ENCODE results near the gene ADARB2.
"Not testable (repeated sequence)": the region's sequence is repeated elsewhere in the genome, so short reads cannot be mapped to it uniquely, and the experiment has no call there.

ADARB2 gene

DNA sequence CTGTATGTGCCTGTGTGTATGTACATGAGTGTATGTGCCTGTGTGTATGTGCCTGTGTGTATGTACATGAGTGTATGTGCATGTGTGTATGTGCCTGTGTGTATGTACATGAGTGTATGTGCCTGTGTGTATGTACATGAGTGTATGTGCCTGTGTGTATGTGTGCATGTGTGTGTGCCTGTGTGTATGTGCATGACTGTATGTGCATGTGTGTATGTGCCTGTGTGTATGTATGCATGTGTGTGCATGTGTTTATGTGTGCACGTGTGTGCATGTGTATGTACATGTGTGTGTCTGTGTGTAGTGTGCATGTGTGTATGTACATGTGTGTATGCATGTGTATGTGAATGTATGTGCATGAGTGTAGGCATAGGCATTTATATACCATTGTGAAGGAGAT is 274.8 kb downstream of the ADARB2 start:
- DNase-seq (ENCODE audit: low read depth): no peak

DNA sequence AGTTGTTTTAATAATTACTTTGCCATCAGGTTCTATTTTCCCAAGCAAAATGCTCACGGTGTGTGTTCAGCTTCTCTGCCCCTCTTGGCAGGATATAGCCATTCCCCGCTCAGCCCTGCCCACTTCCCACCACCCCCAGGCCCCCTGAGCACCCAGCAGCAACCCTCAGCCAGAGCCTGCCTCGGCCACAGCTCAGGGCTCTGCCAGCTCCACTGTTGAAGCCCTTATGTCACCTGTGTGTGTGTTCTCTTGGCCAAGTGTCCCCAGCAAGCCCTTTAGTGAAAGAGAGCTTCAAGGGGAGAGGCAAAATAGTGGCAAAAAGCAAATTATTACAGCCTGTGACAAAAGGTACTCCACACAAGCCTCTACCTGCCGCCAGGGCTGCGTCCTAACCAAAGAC is 275.3 kb downstream of the ADARB2 start:
- no peak for DNase-seq (ENCODE audit: low read depth)

DNA sequence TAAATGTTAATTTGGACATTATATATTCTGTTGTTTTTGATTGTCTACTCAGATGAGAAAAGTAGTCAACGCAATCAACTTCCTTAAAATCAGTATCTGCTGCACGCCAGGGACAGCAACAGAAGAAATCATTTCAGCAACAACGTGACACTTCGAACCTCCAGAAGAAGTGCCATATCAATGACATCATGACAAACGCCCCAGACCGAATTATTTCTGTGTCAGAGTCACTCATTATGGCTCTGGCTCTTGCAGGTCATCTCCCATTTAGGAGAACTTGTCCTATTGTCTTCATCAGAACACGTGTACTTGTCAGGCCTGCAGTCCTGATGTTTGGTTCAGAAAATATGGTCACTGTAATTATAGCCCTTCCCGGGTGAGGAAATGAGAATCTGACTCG is 276.3 kb downstream of the ADARB2 start:
- DNase-seq (ENCODE audit: low read depth): no peak

DNA sequence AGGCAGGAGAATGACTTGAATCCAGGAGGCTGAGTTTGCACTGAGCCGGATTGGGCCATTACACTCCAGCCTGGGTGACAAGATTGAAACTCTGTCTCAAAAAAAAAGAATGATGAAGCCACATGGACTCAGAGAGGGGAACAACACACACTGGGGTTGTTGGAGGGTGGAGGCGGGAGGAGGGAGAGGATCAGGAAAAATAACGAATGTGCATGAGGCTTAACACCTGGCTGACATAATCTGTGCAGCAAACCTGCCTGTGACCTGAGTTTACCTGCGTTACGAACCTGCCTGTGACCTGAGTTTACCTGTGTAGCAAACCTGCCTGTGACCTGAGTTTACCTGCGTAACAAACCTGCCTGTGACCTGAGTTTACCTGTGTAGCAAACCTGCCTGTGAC is 277.7 kb downstream of the ADARB2 start:
- not testable (repeated sequence) for DNase-seq (ENCODE audit: low read depth)

DNA sequence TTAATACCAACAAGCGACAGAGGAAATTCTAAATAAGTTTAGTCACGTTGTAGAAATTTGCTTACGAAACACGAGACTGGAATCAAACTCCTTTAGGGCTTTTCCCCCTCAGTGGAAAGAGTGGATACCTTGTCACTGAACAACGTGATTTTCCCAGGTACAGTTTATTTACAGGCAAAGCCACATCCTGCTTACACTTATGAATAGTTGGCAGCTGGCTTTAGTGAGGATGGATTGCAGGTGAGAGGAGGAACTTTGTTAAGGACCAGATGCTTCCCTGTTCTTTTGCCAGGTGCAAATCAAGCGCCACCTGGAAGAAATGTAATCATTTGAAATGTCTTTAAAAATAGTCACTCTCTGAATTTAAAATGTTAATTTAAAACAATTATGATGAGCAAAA is 282.4 kb downstream of the ADARB2 start:
- no peak for DNase-seq (ENCODE audit: low read depth)

DNA sequence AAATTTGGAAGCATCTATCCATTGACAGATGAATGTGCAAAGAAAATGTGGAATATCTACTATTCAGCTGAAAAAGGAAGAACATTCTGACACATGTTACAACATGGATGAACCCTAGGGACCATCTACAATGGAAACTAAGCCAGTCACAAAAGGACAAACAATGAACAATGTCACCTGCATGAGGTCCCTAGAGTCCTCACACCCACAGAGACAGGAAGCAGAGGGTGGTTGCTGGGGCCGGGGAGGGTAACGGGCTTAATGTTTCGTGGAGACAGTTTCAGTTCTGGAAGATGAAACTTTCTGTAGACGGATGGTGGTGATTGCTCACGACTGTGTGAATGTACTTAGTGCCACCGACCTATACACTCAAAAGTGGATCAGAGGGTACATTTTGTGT is 282.9 kb downstream of the ADARB2 start:
- DNase-seq (ENCODE audit: low read depth): no peak

DNA sequence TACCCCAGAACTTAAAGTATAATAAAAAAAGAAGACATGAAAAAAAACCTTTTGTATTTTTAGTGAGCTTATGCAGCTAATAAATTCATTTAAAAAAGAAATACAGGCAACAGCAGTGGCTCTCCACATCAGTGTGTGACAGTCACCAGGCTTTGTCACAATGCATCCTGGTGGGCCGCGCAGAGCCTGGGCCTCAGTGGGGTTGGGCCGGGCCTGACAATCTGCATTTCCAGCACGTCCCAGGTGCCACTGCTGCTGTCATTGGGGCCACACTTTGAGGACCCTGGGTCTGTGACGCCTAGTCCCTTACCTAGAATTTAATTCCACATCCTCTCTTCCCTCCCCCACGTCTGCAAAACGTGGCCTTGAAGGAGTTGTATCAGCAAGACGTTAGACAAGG is 284.5 kb downstream of the ADARB2 start:
- no peak for DNase-seq (ENCODE audit: low read depth)

DNA sequence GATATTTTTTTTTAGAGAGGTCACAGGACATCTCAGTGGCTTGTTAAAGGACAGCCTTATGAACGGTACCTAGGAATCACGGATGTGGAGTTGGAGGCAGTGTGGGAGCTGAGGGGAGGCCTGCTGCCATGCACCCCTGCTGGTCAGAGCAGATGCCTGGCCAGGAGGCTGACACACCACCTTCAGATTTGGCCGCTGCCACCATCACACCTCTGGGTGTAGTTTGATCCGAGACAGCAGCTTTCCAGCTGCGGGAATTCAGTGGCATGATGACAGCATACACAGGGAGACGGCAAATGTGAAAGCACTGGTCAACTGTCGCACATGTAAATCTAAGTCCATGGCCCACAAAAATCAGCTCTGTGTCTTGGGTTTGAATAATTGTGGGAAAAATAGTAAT is 285.4 kb downstream of the ADARB2 start:
- DNase-seq (ENCODE audit: low read depth): no peak

DNA sequence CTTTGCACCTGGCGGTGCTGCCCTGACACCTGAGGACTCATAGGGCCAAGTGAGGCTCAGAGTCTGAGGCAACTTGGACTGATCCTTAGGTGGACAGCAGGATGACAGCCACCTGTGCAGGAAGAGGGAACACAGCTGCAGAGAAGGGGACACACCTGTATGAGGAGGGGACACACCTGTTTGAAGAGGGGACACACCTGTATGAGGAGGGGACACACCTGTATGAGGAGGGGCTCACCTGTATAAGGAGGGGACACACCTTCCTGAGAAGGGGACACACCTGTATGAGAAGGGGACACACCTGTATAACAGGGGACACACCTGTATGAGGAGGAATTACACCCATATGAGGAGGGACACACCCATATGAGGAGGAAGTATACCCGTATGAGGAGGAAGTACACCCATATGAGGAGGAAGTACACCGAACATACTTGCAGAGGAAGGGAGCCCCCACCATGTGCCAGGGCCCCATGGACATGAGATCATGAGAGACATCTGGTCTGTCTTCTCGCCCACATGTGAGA is 285.9 kb downstream of the ADARB2 start:
- no peak for DNase-seq (ENCODE audit: low read depth)

DNA sequence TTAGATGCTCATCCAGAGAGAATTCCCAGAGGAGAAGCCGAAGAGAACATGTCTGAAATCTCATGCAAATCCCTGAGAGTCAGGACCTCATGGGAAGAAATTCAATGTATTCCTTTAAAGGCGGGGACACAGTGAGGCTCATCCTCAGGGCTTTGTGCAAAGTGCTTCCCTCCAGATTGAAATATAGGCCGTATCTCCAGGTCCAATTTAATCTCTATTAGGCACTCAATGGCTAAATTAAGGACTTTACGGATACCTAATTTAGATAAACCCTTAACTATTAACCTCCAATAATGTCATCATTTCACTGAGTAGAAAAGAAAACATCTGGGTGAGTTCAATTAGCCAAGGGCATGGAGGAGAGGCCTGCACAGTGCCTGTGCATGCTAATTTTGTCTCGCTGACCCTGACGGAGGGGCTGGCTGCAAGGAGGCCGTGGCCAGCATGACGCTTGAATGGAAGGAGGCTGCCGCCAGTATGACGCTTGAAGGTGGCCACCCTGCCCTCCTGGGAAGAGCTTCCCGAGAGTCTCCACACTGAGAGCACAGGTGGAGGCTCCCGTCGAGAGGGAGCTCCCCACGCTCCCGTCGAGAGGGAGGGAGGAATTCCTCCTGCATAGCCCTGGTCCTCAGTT is 287.6 kb downstream of the ADARB2 start:
- no peak for DNase-seq (ENCODE audit: low read depth)

DNA sequence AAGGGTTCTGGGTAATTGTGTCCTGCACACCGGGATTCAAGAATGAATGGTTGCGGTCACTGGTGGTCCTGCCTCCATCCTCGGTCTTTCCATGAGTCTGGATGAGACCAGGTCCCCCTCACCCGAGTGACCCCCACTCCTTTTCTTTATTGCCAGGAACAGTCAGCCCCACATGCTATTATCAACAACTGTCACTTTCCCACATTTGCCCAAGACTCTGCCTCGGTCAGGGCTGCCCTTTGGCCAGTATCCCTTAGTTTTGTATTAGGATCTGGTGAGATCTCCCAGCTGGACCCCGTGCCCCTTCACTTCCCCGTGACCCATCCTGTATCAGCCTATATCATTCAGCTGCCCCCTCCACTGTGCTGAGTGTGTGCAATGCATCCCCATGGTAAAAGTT is 288.3 kb downstream of the ADARB2 start:
- DNase-seq (ENCODE audit: low read depth): no peak

DNA sequence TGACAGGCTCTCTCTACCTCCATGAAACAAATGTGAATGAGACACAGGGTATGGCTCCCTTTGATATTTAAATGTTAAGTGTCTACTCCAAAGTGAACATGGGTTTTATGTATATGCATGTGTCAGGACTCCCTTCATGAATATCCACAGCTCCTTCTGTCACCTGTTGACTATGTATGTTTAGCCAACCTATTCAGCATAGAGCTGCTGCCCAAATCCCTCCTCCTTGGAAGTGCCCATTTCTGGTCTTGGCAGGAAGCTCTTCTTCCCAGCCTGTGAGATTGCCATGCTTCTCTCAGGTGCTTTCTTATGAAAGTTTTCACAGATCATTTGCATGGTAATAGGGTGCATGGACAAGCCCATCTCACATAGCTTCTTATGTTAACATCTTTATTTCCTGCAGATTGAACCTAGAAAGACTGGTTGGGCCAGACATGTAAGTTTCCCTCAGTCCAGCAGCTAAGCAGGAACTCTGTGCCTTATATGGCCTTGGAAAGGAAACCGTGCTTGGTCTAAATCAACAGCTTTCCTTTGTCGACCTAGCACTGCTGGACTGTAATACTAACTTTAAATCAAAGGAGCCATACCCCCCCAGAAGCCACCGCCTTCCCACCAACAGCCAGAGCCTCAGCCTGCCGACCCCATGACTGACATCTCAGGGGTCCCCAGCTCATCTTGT is 288.9 kb downstream of the ADARB2 start:
- DNase-seq (ENCODE audit: low read depth): no peak

DNA sequence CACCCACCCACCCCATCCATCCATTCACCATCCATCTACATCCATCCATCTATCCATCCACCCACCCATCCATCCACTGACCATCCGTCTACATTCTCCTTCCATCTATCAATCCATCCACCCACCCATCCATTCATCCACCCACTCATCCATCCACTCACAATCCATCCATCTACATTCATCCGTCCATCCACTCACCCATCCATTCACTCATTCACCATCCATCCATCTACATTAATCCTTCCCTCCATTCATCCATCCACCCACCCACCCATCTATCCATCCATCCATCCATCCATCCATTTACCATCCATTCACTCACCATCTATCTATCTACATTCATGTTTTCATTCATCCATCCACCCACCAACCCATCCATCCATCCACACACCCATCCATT is 292.5 kb downstream of the ADARB2 start:
- DNase-seq (ENCODE audit: low read depth): no peak

DNA sequence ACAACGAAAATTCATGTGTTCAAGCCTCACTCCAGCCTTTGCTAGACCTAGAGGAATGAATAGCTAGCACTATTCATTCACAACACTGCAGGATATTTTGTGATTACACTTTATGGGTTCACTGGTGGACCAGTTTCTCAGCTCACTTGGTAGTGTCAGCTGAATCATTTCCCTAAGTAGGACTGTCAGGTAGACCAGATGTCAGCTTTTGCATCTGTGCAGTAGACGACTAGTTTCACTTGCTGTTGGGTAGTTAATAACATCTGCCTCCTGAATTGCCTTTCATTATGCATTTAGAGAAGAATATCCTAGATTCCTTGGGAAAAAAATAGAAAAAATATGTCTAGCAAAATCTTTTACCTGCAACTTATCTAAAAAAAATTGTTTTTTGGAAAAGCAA is 296.4 kb downstream of the ADARB2 start:
- no peak for DNase-seq (ENCODE audit: low read depth)

DNA sequence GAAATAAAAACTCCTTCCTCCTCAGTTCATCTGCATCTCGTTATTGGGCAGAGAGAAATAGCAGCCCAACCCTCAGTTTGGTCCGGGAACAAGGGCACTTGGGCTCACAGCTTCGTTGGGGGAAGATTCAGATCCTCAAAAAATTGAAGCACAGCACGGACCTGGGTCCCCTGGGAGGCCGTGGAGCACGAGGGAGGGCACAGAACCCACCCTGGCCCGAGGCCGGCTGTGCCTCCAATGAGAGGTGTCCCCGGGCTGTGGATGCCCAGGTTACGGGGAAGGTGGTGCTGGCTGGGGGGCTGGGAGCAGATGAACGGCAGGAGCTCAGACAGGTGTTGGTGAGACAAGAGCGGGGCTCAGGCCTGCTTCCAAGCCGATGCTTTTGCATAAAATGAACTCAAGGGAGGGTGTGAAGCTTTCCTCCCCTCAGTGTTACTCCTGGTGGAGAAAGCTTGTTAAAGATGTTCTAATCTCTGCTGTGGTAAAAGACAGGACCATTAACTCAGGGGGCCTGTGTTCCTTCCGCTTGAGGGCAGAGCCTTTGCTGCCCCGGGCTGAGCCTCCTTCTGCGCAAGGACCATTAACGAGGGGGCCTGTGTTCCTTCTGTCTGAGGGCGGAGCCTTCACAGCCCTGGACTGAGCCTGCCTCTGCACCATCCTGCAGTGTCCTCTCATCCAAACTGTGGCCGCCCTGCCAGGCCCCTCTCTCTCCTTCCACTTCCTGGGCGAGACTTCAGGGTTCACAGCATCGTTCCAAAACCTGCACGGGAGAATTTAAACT is 302.2 kb downstream of the ADARB2 start:
- no peak for DNase-seq (ENCODE audit: low read depth)

DNA sequence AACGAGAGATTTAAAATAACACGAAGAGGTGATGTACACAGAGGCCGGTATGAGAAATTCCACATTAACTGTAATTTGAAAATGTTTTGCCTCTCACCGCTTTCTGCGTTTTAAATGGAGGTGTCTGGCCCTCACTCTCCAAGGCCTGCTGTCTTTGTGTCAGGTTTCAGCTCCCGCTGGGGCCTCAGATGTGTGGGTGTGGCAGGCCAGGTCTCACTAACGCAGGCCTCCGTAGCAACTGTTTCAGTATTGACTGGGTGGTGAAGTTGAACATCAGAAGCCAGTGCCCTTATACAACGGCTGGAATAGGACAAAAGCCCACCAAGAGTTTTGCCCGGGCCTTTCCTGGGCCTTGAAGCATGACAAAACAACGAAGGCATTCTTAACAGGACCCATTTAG is 303.1 kb downstream of the ADARB2 start:
- no peak for DNase-seq (ENCODE audit: low read depth)

DNA sequence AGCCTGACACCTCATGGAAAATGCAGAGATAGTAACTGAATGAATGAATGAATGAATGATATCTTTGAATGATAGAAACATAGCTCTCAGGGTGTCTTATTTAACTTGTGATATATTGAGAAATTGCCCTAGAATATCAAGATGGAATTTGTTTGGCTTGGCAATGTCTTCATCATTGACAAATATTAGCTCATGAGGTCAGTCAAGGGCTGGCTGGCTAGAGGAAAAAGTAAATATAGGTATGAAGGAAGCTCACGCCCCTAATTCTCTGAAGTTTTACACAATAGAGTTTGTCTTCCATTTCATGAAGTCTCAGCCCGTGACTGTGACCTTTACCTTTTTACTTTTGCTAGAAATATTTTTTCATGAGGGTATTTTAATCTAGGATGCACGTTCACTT is 305.2 kb downstream of the ADARB2 start:
- no peak for DNase-seq (ENCODE audit: low read depth)

DNA sequence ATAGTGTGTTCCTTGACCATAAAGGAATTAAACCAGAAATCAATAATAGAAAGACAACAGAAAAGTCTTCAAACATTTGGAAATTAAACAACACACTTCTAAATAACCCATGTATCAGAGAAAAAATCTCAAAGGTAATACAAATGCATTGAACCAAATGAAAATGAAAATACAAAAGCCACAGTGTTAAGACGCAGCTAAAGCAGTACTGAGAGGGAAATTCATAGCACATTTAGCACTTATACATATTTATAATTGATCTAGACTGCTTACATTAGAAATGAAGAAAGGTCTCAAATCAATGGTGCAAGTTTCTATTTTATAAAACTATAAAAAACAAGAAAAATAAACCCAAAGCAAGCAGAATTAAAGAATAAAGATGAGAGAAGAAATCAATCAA is 306.1 kb downstream of the ADARB2 start:
- DNase-seq (ENCODE audit: low read depth): no peak

DNA sequence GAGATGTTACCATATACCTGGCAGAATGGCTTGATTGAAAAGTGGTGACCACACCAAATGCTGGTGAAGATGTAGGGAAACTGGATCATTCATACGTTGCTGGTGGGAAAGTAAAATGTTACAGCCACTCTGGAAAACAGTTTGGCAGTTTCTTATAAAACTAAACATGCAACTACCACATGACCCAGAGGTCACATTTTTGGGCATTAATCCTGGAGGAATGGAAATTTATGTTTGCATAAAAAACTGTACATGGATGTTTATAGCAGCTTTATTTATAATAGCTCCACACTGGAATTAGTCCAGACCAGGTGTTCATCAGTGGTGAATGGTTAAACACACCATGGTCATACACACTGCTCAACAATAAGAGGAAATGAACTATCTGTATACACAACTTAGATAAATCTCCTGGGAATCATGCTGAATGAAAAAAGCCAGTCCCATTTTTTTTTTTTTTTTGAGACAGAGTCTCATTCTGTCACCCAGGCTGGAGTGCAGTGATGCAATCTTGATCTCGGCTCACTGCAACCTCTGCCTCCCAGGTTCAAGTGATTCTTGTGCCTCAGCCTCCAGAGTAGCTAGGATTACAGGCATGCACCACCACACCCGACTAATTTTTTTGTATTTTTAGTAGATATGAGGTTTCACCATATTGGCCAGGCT is 309.7 kb downstream of the ADARB2 start:
- DNase-seq (ENCODE audit: low read depth): not testable (repeated sequence)

DNA sequence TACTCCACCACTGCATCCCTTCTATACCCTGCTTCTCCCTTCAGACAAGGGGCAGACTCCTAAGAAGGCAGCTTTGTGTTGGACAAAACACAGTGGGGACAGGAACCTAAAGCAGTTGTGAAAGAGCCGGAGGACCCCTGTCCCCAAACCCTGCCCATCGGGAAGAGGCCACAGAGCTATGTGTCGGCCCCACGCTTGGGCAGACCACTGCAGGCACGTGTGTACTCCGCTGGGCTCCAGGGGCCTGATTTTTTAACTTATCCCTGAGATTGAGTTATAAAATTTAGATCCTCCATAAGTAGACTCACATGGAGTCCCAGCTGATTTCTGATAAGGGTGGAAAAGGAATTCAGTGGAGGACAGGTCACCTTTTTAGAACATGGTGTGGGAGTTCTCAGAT is 310.5 kb downstream of the ADARB2 start:
- DNase-seq (ENCODE audit: low read depth): no peak

DNA sequence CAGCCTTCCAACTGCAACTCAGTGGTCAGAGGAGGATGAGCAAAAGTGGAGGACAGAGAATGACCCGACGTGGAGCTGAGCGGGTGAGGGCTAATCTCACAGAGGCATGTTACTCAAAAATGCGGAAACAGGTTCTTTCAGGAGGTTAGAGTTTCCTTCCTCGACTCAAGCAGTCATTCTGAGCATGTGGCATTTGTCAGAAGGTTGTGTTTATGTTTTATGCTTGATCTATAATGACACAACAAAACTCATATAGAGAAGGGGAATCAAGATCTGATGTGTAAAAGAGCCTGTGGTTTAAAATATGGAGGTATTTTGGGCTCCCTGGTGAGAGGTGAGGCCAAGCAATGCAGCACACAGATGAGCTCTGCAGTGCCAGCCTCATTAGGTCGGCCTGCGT is 311.4 kb downstream of the ADARB2 start:
- no peak for DNase-seq (ENCODE audit: low read depth)

DNA sequence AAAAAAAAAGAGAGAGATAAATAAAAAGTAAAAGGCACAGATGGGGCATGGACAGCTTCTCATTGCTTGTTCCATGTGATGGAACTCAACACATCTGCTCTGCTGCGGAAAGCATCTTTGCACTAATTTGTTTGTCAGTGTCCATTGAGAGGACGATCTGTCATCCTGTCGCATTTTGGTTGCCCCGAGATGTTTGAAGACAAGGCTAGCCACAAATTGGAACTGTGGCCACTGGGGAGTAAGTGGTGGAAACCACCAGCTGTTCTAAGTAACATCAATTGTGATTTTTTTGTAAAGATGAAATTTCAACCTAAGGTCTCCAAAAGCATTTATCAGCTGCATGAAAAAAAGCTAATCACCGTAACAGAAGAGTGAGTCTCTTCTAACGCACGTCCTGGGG is 312.7 kb downstream of the ADARB2 start:
- DNase-seq (ENCODE audit: low read depth): no peak
